Measurements from ENCODE around the gene EFCAB14. TPM values are rescaled to one million over a fixed set of nuclear protein-coding genes. Genes with fewer than 3 reads are reported as not detected.

EFCAB14 gene
- total and polyA plus RNA-seq, 9 of the 15 experiments (the other 6 are each of a cell fraction or from before 2014, with no cell fraction given), result 7.3 to 49.0 (median 37.3) TPM

DNA sequence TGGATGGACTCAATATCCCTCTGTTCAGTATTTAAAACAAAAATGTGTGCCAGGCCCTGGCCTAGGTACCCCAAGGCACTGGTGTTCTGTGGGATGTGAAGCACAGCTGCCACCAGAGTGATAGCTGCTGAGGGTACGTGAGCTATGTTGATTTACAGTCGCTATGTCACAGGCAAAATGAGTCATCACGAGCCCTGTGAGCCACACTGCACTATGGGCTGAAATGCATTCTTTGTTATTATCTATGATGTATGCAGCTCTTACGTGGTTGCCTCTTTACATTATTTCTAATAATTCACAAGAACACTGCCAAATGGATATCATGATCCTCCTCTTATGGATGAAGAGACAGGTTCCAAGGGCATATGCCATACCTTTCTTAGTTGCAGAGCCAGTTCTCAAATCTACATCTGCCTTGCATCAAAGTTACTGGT lies 45.1 kb downstream of the EFCAB14 start (continued):
- TF ChIP-seq EP400 (IDR thresholded peaks at IDR 0.05), result no peak
- TF ChIP-seq, protein P1, sequence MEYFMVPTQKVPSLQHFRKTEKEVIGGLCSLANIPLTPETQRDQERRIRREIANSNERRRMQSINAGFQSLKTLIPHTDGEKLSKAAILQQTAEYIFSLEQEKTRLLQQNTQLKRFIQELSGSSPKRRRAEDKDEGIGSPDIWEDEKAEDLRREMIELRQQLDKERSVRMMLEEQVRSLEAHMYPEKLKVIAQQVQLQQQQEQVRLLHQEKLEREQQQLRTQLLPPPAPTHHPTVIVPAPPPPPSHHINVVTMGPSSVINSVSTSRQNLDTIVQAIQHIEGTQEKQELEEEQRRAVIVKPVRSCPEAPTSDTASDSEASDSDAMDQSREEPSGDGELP (CRISPR knock-in tag; IDR thresholded peaks at IDR 0.05; ENCODE audit: borderline replicate concordance), result peak; percentile 50; the same call in 1 of the 2 replicates
- no peak for TF ChIP-seq RFX5 (IDR thresholded peaks at IDR 0.05; ENCODE audit: low read depth, low read length)
- no peak for TF ChIP-seq ZNF696 (CRISPR knock-in tag; conservative IDR thresholded peaks at IDR 0.05)
- TF ChIP-seq HSF4 (CRISPR knock-in tag; IDR thresholded peaks at IDR 0.05; ENCODE audit: borderline replicate concordance), result no peak
- no peak for TF ChIP-seq ZNF311 (CRISPR knock-in tag; IDR thresholded peaks at IDR 0.05)
- TF ChIP-seq, protein P2, sequence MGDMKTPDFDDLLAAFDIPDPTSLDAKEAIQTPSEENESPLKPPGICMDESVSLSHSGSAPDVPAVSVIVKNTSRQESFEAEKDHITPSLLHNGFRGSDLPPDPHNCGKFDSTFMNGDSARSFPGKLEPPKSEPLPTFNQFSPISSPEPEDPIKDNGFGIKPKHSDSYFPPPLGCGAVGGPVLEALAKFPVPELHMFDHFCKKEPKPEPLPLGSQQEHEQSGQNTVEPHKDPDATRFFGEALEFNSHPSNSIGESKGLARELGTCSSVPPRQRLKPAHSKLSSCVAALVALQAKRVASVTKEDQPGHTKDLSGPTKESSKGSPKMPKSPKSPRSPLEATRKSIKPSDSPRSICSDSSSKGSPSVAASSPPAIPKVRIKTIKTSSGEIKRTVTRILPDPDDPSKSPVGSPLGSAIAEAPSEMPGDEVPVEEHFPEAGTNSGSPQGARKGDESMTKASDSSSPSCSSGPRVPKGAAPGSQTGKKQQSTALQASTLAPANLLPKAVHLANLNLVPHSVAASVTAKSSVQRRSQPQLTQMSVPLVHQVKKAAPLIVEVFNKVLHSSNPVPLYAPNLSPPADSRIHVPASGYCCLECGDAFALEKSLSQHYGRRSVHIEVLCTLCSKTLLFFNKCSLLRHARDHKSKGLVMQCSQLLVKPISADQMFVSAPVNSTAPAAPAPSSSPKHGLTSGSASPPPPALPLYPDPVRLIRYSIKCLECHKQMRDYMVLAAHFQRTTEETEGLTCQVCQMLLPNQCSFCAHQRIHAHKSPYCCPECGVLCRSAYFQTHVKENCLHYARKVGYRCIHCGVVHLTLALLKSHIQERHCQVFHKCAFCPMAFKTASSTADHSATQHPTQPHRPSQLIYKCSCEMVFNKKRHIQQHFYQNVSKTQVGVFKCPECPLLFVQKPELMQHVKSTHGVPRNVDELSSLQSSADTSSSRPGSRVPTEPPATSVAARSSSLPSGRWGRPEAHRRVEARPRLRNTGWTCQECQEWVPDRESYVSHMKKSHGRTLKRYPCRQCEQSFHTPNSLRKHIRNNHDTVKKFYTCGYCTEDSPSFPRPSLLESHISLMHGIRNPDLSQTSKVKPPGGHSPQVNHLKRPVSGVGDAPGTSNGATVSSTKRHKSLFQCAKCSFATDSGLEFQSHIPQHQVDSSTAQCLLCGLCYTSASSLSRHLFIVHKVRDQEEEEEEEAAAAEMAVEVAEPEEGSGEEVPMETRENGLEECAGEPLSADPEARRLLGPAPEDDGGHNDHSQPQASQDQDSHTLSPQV (IDR thresholded peaks at IDR 0.05), result peak; percentile 15; the same call in 1 of the 2 replicates
- TF ChIP-seq, protein P3, sequence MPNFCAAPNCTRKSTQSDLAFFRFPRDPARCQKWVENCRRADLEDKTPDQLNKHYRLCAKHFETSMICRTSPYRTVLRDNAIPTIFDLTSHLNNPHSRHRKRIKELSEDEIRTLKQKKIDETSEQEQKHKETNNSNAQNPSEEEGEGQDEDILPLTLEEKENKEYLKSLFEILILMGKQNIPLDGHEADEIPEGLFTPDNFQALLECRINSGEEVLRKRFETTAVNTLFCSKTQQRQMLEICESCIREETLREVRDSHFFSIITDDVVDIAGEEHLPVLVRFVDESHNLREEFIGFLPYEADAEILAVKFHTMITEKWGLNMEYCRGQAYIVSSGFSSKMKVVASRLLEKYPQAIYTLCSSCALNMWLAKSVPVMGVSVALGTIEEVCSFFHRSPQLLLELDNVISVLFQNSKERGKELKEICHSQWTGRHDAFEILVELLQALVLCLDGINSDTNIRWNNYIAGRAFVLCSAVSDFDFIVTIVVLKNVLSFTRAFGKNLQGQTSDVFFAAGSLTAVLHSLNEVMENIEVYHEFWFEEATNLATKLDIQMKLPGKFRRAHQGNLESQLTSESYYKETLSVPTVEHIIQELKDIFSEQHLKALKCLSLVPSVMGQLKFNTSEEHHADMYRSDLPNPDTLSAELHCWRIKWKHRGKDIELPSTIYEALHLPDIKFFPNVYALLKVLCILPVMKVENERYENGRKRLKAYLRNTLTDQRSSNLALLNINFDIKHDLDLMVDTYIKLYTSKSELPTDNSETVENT (CRISPR knock-in tag; IDR thresholded peaks at IDR 0.05), result no peak
- no peak for TF ChIP-seq MTF1 (CRISPR knock-in tag; IDR thresholded peaks at IDR 0.05; ENCODE audit: borderline replicate concordance)
- TF ChIP-seq, protein P4, sequence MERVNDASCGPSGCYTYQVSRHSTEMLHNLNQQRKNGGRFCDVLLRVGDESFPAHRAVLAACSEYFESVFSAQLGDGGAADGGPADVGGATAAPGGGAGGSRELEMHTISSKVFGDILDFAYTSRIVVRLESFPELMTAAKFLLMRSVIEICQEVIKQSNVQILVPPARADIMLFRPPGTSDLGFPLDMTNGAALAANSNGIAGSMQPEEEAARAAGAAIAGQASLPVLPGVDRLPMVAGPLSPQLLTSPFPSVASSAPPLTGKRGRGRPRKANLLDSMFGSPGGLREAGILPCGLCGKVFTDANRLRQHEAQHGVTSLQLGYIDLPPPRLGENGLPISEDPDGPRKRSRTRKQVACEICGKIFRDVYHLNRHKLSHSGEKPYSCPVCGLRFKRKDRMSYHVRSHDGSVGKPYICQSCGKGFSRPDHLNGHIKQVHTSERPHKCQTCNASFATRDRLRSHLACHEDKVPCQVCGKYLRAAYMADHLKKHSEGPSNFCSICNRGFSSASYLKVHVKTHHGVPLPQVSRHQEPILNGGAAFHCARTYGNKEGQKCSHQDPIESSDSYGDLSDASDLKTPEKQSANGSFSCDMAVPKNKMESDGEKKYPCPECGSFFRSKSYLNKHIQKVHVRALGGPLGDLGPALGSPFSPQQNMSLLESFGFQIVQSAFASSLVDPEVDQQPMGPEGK (CRISPR knock-in tag; IDR thresholded peaks at IDR 0.05; ENCODE audit: borderline replicate concordance), result no peak
- no peak for TF ChIP-seq ZNF224 (CRISPR knock-in tag; IDR thresholded peaks at IDR 0.05)
- TF ChIP-seq, protein P5, sequence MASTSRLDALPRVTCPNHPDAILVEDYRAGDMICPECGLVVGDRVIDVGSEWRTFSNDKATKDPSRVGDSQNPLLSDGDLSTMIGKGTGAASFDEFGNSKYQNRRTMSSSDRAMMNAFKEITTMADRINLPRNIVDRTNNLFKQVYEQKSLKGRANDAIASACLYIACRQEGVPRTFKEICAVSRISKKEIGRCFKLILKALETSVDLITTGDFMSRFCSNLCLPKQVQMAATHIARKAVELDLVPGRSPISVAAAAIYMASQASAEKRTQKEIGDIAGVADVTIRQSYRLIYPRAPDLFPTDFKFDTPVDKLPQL (IDR thresholded peaks at IDR 0.05; ENCODE audit: extremely low read depth, insufficient read length), result no peak
- TF ChIP-seq CHD2 (IDR thresholded peaks at IDR 0.05; ENCODE audit: low read depth, low read length), result no peak
- TF ChIP-seq NR3C1 (CRISPR knock-in tag; IDR thresholded peaks at IDR 0.05), result no peak
- TF ChIP-seq, protein P6, sequence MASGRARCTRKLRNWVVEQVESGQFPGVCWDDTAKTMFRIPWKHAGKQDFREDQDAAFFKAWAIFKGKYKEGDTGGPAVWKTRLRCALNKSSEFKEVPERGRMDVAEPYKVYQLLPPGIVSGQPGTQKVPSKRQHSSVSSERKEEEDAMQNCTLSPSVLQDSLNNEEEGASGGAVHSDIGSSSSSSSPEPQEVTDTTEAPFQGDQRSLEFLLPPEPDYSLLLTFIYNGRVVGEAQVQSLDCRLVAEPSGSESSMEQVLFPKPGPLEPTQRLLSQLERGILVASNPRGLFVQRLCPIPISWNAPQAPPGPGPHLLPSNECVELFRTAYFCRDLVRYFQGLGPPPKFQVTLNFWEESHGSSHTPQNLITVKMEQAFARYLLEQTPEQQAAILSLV (tag; IDR thresholded peaks at IDR 0.05), result no peak
- TF ChIP-seq HCFC1 (IDR thresholded peaks at IDR 0.05; ENCODE audit: low read depth, low read length), result no peak
- no peak for TF ChIP-seq SMARCA5 (IDR thresholded peaks at IDR 0.05)
- no peak for TF ChIP-seq ZBTB8A (IDR thresholded peaks at IDR 0.05; ENCODE audit: partially characterized antibody)

All from K562 (cell line).